HEK293T (cell line): ENCODE measurements around the gene CIROP.

Source experiments
- ARNT ChIP-seq: fragments of 450-650 bp; IDR thresholded peaks from 2 replicates; pipeline ENCODE4 v1.6.1; 2017; ENCODE audit warnings: mild to moderate bottlenecking
- BHLHE40 ChIP-seq: fragments of 450-650 bp; IDR thresholded peaks from 2 replicates; pipeline ENCODE4 v1.6.1; 2016; ENCODE audit warnings: mild to moderate bottlenecking, moderate library complexity, borderline replicate concordance
- FOXA1 ChIP-seq: fragments of 450-650 bp; IDR thresholded peaks from 2 replicates; pipeline ENCODE4 v1.6.1; 2016; ENCODE audit warnings: mild to moderate bottlenecking
- SUZ12 ChIP-seq: fragments of 450-650 bp; IDR thresholded peaks from 2 replicates; pipeline ENCODE4 v1.6.1; 2016; ENCODE audit warnings: mild to moderate bottlenecking

DNA sequence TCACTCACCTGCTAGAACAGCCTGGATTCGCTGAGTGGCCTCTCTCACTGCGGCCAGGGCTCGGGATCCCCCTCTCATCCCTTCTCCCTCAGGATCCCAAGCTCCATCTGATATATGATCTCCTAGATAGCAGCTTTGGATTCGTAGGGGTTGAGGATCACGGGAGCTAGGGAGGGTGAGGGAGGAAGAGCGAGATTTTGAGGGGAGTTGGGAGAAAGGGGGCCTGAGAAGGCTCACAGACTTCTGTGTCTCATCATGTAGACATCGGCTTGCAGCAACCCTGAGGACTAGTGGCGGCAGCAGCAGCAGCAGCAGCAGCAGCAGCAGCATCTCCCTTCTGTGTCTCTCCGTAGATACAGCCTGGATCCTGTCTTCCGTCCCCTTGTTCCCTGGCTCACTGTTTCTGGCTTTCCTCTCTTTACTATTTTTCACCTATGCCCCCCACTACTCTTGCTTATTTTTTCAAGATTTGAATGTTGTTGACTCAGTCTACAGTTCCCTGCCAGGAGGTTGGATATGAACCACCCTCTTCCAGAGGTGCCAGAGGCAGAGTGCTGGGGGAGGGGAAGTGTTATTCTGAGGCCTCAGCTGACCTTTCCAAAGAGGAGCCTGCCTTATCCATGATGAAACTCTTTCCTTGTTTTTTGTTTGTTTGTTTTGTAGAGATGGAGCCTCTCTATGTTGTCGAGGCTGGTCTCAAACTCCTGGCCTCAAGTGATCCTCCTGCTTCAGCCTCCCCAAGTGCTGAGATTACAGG, at the start of gene CIROP:
- TF ChIP-seq SUZ12 (no peak), BHLHE40 (no peak), FOXA1 (no peak), ARNT (no peak)
